GM21529 (cell line): ENCODE data around the gene NFATC1.

Experiments used
- ATAC-seq: cut with Tn5 transposase; IDR thresholded peaks from one replicate; pipeline ENCODE4 v1.9.1; 2021; ENCODE audit not compliant: unreplicated experiment

Gene NFATC1

DNA sequence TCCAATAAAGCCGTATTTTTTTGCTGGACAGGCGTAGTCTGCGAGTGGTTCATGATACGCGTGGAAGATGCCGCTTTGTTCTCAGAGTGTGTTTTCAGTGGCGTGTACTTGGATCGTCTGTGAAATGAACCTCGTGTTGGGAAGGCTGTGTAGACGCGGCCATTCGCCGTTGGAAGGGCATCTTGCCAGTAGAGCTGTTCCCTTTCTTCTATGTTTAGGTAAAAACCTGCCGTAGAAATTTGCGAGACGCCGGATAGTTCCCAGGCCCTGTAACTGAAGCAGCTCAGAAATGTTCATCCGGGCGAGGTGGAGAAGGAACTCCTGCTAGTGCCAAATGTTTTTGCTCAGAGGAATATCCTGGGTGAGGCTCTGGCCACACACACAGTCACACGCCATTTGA is 133.6 kb downstream of the NFATC1 start:
- ATAC-seq = no peak

DNA sequence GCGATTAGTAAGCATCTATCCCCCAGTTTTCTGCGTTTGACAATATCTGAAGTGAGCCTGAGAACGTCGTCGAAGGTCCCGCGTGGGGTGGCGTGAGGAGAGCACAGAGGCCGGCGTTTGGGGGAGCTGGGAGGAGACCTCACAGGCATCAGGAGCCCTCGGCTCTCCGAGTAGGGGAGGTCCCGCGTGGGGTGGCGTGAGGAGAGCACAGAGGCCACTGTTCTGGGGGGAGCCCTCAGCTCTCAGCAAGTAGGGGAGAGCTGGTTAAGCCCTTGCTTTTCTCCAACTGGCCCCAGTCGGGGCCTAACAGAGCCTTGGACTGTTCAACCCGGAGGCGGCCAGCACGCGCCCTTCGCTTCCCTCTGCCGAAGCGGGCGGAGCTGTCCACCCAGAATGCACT is 134.3 kb downstream of the NFATC1 start:
- no peak for ATAC-seq

DNA sequence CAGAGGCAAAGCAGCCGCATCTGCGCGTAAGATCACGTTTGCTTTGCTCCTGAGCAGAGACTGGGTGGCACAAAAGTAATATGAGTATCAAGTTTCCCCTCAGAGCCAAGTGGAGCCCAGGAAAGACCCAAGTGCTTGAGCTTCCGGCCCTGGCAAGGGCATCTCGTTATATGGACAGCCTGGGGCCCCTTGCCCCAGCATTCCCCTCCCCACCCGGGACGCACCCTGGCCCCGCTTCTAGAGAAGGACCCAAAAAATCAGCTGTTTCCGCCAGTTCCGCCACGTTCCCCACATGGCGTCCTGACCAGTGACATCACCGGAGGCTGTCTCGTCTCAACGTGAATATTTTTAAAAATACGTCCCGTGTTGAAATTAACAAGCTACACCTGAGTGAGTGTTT is 135.1 kb downstream of the NFATC1 start:
- ATAC-seq = no peak

DNA sequence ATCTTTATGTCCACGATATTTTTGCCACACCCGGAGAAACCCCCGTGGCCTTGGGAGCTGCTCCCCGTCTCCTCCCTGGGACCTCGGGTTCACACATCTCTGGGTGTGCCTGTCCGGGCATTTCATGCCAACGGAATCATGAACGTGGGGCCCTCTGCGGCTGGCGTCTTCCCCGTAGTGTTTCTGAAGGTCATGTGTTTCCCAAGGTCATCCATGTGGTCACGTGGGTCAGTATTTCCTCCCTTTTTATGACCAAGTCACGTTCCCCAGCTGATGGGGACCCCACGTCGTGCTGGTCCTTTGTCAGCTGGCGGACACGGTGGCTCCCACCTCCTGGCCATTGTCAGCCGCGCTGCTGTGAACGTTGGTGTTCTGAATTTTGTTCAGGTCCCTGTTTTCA is 135.7 kb downstream of the NFATC1 start:
- no peak for ATAC-seq

DNA sequence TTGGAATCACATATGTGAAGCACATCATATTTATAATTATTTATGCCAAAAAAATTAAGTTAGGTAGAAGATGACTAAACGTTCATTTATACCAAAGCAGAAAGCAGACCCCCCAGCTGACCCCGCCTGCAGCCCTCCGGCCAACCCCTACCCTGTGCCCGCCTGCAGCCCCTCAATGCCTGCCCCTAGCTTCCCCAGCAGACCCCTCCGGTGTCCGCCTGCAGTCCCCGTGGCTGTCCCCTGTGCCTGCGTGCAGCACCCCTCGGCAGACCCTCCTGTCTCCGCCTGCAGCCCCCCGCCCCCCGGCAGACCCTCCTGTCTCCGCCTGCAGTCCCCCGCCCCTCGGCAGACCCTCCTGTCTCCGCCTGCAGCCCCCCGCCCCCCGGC is 136.2 kb downstream of the NFATC1 start:
- ATAC-seq = no peak

DNA sequence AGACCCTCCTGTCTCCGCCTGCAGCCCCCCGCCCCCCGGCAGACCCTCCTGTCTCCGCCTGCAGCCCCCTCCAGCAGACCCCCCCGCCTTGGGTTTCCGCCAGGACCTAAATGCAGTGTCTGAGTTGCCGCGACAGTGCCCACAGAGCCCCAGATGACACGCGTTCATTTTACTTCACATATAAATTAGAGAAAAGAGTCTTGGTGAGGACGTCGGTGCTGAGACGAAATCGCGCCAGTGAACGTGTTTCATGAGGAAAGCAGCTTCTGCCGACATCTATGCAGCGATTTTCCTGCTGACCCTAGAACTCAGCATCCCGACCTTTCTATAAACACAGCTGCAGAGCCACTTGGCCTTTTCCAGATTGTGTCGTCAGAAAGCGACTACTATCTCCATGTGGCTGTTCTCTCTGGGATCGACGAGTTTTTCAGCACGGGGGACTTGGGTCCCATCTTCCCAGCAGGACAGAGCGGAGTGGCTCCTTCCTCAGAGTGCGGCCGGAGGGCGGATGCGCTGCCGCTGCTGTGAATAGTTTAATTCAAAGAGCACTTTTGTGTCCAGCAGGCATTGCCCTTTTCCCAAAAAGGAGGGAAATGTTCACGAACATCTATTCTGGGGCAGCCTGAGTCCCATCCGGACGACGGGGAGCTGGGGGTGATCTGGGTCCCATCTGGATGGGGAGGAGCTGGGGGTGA is 136.7 kb downstream of the NFATC1 start:
- ATAC-seq = no peak

DNA sequence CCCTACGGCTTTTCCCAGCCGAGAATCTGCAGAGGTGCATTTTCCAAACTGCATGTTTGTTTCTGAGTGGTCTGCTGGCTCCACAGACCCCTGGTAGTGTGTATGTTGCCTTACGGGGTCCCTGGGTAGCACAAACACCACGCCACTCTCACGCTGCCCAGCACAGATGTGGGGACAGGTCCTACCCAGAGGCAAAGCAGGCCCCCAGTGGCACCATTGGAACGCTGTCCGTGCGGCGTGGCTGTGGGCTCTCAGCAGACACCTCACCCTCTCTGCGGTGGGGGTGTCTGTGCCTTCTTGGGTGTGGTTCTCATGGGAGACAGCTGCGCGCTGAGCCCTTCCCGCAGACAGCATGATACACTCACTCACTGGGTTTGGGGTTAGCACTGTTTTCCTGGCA is 137.4 kb downstream of the NFATC1 start:
- no peak for ATAC-seq

DNA sequence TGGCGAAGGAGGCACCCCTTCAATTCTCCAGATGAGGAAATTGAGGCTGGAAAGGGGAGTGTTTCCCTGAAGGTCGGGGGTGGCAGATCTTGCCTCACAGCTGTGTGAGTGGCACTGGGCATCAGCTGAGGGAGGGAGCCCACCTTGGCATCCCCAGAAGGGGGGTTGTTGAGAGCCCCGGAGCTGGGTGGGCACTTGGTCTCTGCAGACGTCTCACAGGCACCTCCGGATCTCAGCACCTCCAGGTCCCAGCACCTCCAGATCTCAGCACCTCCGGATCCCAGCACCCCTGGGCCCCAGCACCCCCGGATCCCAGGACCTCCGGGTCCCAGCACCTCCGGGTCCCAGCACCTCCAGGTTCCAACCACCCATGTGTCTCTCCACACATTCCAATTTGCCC is 137.9 kb downstream of the NFATC1 start:
- no peak for ATAC-seq

DNA sequence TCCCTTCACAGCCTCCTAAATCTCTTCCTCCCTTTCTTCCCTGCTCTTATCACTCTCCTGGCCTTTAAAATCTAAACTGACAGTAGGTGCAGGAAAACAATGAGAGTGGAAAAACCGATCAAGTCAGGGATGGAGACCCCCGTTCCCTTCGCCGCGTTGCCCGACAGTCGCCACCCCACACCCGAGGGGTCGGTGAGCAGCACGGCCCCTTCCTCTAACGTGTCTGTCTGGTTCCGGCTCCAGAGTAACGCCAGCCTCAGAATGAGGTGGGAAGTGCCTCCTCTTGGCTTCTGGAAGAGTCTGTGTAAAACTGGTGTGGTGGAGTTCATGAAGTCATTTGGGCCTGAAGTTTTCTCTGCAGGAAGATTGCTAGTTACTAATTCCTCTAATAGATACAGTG is 138.6 kb downstream of the NFATC1 start:
- no peak for ATAC-seq

DNA sequence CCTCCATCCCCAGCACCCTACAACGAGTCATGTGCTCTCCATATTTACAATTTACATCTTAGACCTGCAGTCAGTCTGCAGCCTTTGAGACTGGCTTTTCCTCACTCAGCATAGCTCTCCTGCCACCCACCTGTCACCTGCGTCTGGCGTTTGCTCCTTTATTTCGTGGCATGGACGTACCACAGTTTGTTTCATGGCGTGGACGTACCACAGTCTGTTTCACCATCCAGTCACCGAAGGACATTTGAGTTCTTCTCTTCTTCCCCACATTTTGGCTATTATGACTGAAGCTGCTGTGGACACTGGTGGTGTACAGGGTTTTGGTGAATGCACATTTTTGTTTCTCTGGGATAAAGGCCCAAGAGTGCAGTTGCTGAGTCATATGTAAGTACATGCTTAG is 142.0 kb downstream of the NFATC1 start:
- no peak for ATAC-seq

DNA sequence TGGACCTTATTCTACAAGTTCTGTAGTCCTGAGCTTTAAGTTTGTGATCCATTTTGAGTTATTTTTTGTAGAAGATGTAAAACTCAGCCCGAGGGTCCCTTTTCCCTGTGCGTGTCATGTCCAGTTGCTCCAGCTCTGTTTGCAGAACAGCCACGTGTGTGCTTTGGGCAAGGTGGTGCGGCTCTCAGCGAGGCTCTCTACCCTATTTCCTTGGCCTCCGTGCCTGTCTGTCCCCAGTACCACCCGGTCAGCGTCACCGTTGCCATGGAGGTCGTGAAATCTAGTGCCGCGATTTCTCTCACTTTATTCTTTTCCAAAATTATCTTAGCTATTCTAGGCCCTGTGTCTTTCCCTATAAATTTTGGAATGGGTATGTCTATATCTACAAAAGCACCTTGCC is 142.9 kb downstream of the NFATC1 start:
- ATAC-seq = no peak

DNA sequence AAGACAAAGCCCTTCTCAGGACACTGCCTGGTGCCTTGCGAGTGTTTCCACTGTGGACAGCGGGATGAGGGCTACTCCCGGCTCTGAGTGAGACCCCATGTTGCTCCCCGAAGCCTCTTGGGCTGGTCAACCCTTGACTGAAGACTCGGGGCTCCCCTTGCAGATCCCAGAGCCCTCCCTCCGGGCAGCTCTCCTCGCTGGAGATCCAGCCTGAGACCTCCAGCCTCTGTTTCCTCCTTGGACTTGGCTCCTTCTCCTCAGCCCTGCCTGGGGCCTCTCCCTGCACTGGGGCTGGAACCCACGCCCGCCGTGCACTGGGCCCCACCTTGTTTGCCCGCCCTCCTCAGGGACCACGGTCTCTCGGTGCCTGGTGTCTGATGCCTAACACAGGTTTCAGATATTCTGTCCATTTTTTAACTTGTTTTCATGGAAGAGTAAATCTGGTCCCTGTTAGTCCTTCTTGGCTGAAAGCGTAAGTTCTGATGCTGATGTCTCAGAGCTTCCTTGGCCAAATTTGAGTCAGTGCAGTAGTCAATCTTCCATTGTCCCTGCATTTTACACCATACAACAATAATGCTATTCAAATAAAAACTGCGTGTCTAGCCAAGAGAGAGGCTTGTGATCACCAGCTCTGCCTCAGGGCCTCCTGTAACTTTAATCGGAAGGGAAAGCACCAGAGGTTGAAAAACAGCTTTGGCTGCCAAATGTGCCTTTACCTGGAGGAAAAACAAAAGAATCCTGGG is 144.6 kb downstream of the NFATC1 start:
- ATAC-seq = no peak

DNA sequence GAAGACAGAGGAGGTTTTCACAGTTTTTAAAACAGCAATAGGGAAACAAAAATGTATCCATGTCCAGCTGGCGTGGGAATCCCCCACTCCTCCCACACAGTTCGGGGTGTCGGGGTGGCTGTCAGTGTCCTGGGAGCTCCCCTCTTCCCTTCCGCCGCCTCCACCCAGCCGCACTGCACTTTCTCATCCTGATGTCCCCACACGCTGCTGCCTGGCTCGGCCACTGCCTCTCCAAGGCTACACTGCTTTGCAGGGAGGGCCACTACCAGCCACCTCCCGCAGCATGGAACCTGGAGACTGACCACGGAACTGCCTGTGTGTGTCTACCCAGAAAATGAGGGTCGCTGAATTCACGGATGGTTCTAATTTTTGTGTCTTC is 145.2 kb downstream of the NFATC1 start:
- no peak for ATAC-seq

DNA sequence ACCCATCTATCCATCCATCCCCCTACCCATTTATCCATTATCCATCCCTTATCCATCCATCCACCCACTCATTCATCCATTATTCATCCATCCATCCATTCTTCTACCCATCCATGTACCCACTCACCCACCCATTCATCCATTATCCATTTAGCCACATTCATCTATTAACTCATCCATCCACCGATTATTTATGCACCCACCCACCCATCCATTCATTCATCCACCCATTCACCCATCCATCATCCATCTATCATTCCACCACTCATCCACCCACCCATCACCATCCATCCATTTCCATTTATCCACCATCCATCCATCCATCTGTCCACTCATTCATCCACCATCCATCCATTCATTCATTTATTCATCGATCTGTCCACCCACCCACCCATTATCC is 146.5 kb downstream of the NFATC1 start:
- ATAC-seq = no peak

DNA sequence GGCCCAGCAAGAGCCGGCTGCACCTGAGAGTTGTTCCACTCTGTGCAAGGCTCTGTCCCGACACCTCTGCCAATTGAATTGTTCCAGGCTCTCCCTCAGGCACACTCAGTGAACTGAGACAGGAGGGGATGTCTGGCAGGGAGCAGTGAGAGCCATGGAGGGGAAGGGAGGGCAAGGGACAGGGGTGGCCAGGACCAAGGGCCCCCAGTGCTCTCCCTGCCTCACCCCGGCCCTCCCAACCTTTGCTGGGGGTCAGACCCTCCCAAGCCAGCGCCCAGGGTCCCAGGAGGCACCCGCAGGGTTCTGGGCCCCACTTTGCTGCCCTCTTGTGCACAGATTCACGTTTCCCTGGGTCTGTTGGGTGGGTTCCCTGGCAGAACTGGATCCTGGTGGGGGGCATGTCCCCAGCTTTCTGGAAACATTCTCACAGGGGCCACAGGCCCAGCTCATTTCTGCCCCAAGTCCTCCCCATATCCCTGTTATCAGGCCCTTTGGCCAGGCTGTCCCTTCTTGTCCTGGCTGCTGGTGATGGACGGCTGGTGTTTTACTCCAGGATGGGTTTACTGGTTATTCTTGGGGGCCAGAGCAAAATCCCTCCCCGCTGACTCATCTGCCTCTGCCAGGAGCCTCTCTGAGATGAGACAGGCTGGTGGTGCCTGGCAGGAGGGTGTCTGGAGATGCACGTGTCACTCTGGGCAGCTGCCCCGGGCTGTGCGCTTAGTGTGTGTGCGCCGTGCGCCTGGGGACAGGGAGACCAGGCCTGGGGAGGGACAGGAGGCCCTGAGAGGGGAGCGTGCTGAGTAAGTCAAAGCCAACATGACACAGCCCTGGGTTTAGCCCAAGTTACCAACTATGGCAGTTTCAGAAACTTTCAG is 147.4 kb downstream of the NFATC1 start:
- no peak for ATAC-seq

DNA sequence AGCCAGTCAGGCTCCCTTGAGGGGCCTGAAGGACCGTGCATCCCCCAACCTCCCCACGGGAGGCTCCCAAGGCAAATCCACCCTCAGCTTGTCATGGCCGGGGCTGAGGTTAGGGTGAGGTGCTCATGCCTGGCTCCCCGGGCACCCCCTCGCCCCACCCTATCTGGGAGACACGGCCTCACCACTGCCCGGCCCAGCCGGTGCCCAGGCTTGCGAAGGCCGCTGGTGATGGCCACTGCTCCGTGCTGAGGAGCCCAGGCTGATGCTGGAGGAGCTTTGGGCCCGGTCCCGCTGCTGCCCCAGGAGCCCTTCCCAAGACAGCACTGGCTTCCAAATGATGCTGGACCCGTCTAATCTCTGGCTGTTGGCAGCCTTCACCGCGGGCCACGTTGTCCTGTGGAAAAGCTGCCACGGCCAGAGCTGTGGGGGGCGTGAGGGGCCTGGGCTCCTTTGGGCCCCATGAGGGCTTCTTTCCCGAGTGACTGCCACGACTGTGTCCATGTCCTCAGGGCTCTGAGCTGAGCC is 148.2 kb downstream of the NFATC1 start:
- ATAC-seq = no peak

DNA sequence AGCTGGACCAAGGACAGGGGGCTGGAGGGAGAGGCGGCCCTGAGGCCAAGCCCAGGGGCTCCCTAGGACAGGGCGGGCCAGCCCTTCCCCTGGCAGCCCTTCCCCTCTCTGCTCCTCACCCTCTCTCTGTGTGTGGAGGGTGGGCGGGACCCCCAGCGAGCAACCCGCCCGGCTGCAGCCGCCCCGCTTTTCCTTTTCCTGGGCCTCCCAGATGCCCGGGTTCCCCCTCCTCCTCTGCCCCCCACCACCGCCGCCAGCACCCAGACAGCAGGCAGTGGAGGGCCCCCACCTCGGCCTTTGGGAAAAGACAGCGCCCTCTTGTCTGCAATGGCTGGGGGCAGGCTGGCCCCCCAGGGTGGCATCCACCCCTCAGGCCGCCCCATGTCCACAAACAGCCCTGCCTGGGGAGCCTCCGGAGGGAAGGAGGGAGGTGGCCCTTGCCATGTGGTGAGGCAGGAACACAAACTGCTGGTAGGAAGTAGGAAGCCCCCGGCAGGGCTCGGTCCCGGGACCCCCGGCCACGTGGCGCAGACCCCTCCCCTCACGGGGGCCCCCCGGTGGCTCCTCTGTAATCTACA is 148.7 kb downstream of the NFATC1 start:
- no peak for ATAC-seq

DNA sequence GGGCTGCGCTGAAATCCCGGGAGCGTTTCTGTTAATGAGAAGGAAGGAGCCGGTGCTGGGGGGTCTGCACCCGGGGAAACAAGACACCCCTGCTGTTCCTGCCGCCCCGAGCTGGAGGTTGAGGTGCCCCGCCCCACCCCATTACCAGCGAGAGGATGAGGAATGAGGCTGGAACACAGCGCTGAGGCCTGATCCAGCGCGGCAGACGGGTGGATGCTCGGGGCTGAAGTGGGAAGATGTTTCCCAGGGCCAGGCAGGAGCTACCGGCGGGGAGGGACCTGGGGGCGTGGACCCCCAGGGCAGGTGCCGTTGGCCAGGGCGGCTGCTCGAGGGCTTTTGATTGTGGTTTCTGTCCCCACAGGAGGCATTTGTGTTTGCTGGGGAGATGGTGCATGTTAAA is 149.5 kb downstream of the NFATC1 start:
- ATAC-seq = no peak

DNA sequence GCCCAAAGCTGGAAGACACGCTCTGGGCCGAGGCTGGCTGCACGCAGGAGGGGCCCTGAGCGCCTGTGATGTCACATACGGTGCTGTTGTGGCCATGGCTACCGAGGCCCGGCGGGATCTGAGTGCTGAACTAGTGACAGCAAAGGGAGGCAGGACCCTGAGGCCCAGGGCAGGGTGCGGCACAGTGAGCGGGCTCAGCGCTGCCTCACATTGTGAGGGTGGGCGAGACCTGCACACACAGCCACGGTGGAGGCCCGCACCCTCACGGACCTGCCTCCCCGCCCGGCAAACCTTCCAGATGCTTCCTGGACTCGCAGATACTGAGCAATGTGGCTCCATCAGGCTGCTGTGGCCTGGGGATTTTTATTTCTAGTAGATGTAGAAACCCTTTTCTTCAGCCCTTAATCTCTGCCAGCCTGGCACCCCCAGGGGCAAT is 150.0 kb downstream of the NFATC1 start:
- ATAC-seq = no peak

DNA sequence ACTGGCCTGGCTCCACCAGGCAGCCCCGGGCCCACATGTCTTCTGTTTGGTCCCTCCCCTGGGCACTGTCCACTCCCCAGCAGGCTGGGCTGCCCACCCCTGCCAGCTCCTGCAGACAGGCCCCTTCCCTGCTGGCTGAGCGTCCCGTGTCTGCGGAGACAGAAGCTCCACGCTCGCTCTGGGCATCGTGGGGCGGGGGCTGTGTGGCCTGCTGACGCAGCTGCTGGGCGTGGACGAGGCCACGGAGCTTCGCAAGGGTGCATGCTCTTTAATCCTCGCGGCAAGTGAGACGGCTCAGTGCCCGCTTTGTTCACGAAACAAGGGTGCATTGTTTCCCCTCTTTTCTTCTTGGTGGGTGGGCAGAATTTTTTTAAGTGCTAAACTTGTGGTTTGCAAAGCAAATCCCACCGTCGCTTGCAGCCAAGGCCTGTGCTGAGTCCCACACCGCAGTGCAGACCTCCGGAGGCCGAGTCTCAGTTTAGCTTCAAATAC is 151.1 kb downstream of the NFATC1 start:
- ATAC-seq = no peak

DNA sequence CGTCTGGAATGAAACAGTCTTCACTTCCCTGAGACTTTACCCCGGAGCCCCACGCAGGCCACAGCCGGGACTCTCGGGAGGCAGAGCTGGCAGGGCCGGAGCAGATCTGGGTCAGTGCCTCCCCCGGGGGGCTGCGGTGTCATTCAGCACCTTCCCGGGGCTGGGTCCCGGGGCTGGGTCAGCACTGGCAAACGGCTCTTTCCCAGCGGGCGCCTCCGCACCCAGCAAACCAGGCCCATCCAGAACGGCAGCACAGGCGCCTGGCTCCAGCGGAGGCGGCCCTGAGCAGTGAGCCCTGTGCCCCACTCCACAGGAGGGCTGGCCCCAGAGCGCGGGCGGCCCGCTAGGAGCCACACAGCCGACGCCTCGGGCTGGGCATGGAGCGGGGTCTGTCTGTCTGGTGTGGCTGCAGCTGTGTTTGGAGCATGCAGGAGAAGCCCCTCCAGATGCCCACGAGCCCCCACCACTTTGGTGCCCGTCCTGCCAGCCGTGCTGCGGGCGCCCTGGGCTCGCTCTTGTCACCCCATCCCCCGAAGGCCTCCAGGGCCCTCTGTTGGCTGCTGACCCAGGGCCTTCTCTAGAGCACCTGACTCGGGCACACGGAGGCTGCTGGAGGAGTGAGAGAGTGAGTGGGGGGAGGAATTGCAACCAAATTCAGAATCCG is 151.8 kb downstream of the NFATC1 start:
- no peak for ATAC-seq
